CD4-positive, alpha-beta T cell (primary cell): ENCODE measurements around the gene NDUFB3. TPM values are rescaled to one million over a fixed set of nuclear protein-coding genes. Genes with fewer than 3 reads are reported as not detected.

Source experiments
- ATAC-seq: fragments of 200-7000 bp; cut with Tn5 transposase; one replicate; pipeline ENCODE4 v1.10.0; 2022; ENCODE audit warnings: mild to moderate bottlenecking; ENCODE audit not compliant: poor library complexity
- CTCF ChIA-PET: fragments of 350-600 bp; sonication (Branson Sonifier 250); formaldehyde crosslinking; loops from one replicate; lab custom pipeline; 2021; ENCODE audit warnings: antibody characterized with exemption, inconsistent platforms; lab: Charles Lee
- POLR2A ChIA-PET: fragments of 350-600 bp; sonication (Branson Sonifier 250); formaldehyde crosslinking; loops from one replicate; lab custom pipeline; 2021; ENCODE audit warnings: antibody characterized with exemption, inconsistent platforms; lab: Charles Lee
- DNase-seq, 14 experiments: peaks; one replicate each; pipeline ENCODE4 v3.0.0-alpha.2; 2013 to 2020; ENCODE audit warnings: mixed read lengths in 2 of 14
- H3K27ac ChIP-seq, 2 donors: one replicate each; pipeline versions ENCODE4 v1.5.1 to v1.7.0; 2013; ENCODE audit warnings: low read length in 2 of 2, low read depth in 1 of 2, mild to moderate bottlenecking in 1 of 2
- H3K27me3 ChIP-seq, 2 experiments: 1 replicate in 1 of 2; 2 replicates in 1 of 2; pipeline versions ENCODE4 v1.6.1 to v1.7.0; 2013; ENCODE audit warnings: low read length in 2 of 2, control low read depth in 1 of 2, mild to moderate bottlenecking in 1 of 2, moderate library complexity in 1 of 2; ENCODE audit not compliant: insufficient read depth in 2 of 2, control insufficient read depth in 1 of 2
- H3K36me3 ChIP-seq: one replicate; pipeline ENCODE4 v1.6.1; 2013; ENCODE audit warnings: low read length, control low read depth; ENCODE audit not compliant: insufficient read depth
- H3K4me1 ChIP-seq: one replicate; pipeline ENCODE4 v1.6.1; 2013; ENCODE audit warnings: low read length, control low read depth; ENCODE audit not compliant: insufficient read depth
- H3K4me3 ChIP-seq: one replicate; pipeline ENCODE4 v1.5.1; 2013; ENCODE audit warnings: mild to moderate bottlenecking, low read length, moderate library complexity
- H3K9me3 ChIP-seq, 2 experiments: 1 replicate in 1 of 2; 2 replicates in 1 of 2; pipeline versions ENCODE4 v1.6.1 to v1.7.0; 2013; ENCODE audit warnings: low read length in 2 of 2, mild to moderate bottlenecking in 2 of 2, control low read depth in 1 of 2, moderate library complexity in 1 of 2; ENCODE audit not compliant: control insufficient read depth in 1 of 2, insufficient read depth in 1 of 2
- H3K27ac Mint-ChIP-seq: one replicate; pipeline ENCODE4 v1.8.0; 2020; ENCODE audit warnings: mixed read lengths
- H3K27me3 Mint-ChIP-seq: one replicate; pipeline ENCODE4 v1.8.0; 2021; ENCODE audit warnings: mixed read lengths
- H3K36me3 Mint-ChIP-seq: one replicate; pipeline ENCODE4 v1.8.0; 2021; ENCODE audit warnings: low read depth, mixed read lengths
- H3K4me1 Mint-ChIP-seq: one replicate; pipeline ENCODE4 v1.8.0; 2021; ENCODE audit warnings: low read depth, mixed read lengths
- H3K4me3 Mint-ChIP-seq: one replicate; pipeline ENCODE4 v1.8.0; 2020; ENCODE audit warnings: mild to moderate bottlenecking, mixed read lengths
- H3K9me3 Mint-ChIP-seq: one replicate; pipeline ENCODE4 v1.8.0; 2020; ENCODE audit warnings: mixed read lengths
- CTCF ChIP-seq: fragments of 200-600 bp; IDR thresholded peaks from one replicate; pipeline ENCODE4 v1.8.0; 2022; ENCODE audit warnings: antibody characterized with exemption, mild to moderate bottlenecking
- intact Hi-C, 2 experiments: fragments of 100-400 bp; cut with DNase I in 1 of 2; cut with micrococcal nuclease in 1 of 2; formaldehyde crosslinking; loops; one replicate each; pipeline versions ENCODE4 v1.15.1 to v1.9.0; 2023 to 2025; cut with DNase I, micrococcal nuclease
- total RNA-seq, 174 experiments: library from RNA in 2 of 174; stranded (reverse) in 2 of 174; gene quantifications; one replicate each; pipeline ENCODE4 v1.2.3 and lab custom pipeline; 2021 to 2026

The NDUFB3 gene
- total RNA-seq, 2 experiments from 2014 or later = 10.1 to 13.6 TPM

- ChIA-PET CTCF (no interaction called here), POLR2A (interaction anchor here (1.0 to 4.2 kb wide), 2 partner anchors 11 to 216 kb away, joined by 3 to 18 read pairs; partner anchors contain the start of genes CFLAR, NIF3L1 and PPIL3)
- Histone ChIP-seq H3K9me3 (no peaks in the 10 kb centered on the region), H3K4me1 (no peaks in the 10 kb centered on the region), H3K27me3 (no peaks in the 10 kb centered on the region), H3K4me3 (no peak overlapping the region), H3K27ac (no peak overlapping the region), H3K36me3 (no peaks in the 10 kb centered on the region)
- no peak overlapping the region for H3K4me3 Mint-ChIP-seq
- TF ChIP-seq CTCF = no peak
- no peak for DNase-seq
- H3K9me3 Mint-ChIP-seq = no peaks in the 10 kb centered on the region
- peaks cover under 1% of the 10 kb centered on the region for H3K4me1 Mint-ChIP-seq
- no peak overlapping the region for H3K27ac Mint-ChIP-seq
- no peaks in the 10 kb centered on the region for H3K36me3 Mint-ChIP-seq
- ATAC-seq = no peak
- intact Hi-C loops = no loop called here
- no peaks in the 10 kb centered on the region for H3K27me3 Mint-ChIP-seq
Observed at GRCh38 chr2:201105759-201106158, 34.0 kb downstream of the NDUFB3 start.

- Histone ChIP-seq H3K9me3 (no peaks in the 10 kb centered on the region), H3K27me3 (no peaks in the 10 kb centered on the region), H3K4me1 (peaks cover under 1% of the 10 kb centered on the region), H3K36me3 (no peaks in the 10 kb centered on the region), H3K27ac (no peak overlapping the region), H3K4me3 (no peak overlapping the region)
- Mint-ChIP-seq H3K9me3 (no peaks in the 10 kb centered on the region), H3K27ac (no peak overlapping the region), H3K36me3 (no peaks in the 10 kb centered on the region), H3K27me3 (no peaks in the 10 kb centered on the region), H3K4me1 (peaks cover 10% of the 10 kb centered on the region), H3K4me3 (no peak overlapping the region)
- TF ChIP-seq CTCF = no peak
- CTCF ChIA-PET = no interaction called here
- DNase-seq = no peak
- intact Hi-C loops = no loop called here
- ATAC-seq = no peak
- POLR2A ChIA-PET = interaction anchor here (0.7 to 4.2 kb wide), 2 partner anchors 10 to 122 kb away, joined by 3 to 18 read pairs; partner anchors contain the start of gene CFLAR
Observed at GRCh38 chr2:201107624-201108023, 35.8 kb downstream of the NDUFB3 start.

- H3K4me1 Mint-ChIP-seq = peaks cover 11% of the 10 kb centered on the region
- ChIA-PET CTCF (interaction anchor here (1.4 kb wide), 1 partner anchor 39 kb away, joined by 3 read pairs; no protein-coding TSS in a partner anchor), POLR2A (interaction anchor here (0.7 to 4.2 kb wide), 2 partner anchors 9 to 121 kb away, joined by 3 to 18 read pairs; partner anchors contain the start of gene CFLAR)
- no peaks in the 10 kb centered on the region for H3K27me3 ChIP-seq
- no peak overlapping the region for H3K27ac Mint-ChIP-seq
- H3K36me3 Mint-ChIP-seq = peaks cover under 1% of the 10 kb centered on the region
- no peak overlapping the region for H3K4me3 Mint-ChIP-seq
- no peaks in the 10 kb centered on the region for H3K36me3 ChIP-seq
- H3K4me3 ChIP-seq = no peak overlapping the region
- intact Hi-C loops = no loop called here
- H3K27ac ChIP-seq = no peak overlapping the region
- H3K27me3 Mint-ChIP-seq = no peaks in the 10 kb centered on the region
- no peak for TF ChIP-seq CTCF
- peaks cover 8% of the 10 kb centered on the region for H3K4me1 ChIP-seq
- no peaks in the 10 kb centered on the region for H3K9me3 Mint-ChIP-seq
- no peak for DNase-seq
- no peaks in the 10 kb centered on the region for H3K9me3 ChIP-seq
- no peak for ATAC-seq
Observed at GRCh38 chr2:201108341-201108740, 36.5 kb downstream of the NDUFB3 start.
